CD4-positive, alpha-beta T cell treated with Interleukin-10 for 1 hour (primary cell): ENCODE data around the gene HSPA12A.
"Not testable (repeated sequence)": the region's sequence is repeated elsewhere in the genome, so short reads cannot be mapped to it uniquely, and the experiment has no call there.

Experiments
- DNase-seq: peaks from one replicate; pipeline ENCODE4 v3.0.0-alpha.2; 2020

HSPA12A gene

DNA sequence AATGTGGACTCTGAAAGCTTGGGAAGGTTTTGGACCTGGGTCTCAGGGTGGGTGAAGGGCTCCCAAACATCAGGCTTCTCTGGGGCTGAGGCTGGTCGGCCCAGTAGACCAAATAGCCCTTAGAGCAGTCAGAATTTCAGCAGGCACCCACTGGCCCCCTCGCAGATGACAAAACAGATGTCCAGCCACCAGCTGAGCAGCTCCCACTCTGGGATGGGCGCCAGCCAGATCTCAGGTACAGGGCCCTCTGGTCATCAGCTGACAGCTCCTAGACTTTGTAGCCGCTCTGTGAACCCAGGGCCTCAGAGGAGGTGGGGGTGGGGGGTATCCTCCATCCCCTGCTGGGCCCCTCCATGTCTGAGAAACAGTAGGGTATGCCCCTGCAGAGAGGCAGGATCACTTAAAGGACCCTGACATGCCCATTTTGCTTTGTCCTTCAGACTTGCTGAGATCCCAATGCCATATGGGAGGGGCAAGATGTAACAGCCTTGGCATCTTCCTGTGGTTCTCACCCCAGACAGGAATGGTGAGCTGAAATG lies 26.5 kb downstream of the HSPA12A start:
- no peak for DNase-seq

DNA sequence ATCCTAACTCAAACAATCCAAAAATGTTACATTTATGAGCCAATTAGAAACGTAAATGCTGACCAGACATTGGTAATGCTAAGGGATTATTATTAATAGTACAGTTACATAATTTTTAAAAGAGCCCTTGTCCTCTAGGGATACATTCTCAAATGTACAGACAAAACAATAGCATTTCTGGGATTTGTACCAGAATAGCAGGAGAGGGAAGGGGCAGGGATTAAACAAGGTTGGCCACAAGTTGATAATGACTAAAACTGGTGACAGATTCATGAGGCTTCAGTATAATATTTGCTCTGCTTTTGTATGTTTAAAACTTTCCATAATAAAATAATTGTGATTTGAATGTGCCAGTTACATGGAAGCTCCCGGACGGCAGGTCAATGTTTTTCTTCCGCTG lies 27.0 kb downstream of the HSPA12A start:
- DNase-seq, result no peak

DNA sequence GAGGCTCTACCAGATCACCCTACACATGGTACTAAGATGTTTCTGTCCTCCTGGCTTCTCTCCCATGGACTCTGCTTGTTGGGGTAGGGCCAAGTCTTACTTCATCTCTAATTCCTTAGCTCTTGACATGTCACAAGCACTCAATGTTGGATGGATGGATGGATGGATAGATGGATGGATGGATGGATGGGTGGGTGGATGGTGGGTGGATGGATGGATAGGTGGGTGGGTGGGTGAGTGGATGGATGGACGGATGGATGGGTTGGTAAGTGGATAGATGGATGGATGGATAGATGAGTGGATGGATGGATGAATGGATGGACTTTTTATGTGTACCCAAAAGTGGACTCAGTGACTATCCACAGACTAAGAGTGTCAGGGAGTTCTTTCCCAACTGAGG lies 28.5 kb downstream of the HSPA12A start:
- DNase-seq, result no peak

DNA sequence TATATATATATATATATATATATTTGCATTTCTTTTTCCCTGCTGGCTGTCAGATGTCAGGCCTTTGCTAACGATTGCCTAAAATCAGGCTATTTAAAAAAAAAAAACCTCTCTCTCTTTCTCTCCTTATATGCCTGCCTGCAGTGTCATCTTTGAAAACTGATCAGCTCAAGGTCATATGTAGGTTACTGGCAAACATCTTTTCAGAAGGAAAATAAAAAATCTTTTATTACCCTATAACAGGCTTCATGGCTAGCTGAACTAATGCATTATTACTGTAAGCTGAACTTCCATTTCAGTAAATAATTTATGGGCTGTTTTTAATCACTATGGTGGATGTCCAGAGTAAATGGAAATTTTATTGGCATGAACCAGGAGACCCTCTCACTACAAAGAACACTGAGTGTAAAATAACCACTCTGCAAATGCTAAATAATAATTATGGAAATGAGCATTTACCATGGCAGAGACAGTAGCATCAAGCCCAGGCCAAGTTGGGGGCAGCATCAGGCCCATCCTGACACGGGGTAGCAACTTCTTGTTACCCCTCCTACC lies 29.3 kb downstream of the HSPA12A start:
- DNase-seq, result no peak

DNA sequence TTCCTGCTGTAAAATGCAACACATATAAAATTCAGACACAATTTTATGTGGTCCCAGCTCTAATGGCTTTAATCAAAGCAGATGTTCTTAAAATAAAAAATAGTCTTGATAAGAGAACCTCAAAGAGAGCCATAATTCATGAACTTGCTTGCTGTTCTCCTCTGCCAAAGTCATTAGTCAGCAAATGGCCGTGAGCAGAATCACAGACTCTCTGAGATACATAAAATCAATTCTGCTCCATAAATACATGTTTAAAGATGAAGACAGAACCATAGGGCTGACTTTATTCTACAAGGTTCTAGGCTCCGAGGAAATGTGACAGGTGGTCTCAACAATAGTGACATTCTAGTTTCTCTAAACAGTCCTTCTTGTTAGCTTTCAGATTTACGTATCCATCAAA lies 29.8 kb downstream of the HSPA12A start:
- DNase-seq, result no peak

DNA sequence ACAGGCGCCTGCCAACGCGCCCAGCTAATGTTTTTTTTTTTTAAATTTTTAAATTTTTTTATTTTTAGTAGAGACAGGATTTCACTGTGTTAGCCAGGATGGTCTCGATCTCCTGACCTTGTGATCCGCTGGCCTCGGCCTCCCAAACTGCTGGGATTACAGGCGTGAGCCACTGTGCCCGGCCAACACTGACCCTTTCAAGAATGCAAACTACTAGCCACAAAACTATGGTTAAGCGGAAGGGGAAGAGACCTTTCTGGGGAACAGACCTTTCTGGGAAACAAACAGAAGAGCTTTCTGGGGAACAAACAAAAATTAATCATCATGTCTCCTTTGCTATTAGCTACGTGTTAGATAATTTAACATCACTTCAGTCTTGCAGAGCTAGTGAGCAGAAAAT lies 30.6 kb downstream of the HSPA12A start:
- not testable (repeated sequence) for DNase-seq

DNA sequence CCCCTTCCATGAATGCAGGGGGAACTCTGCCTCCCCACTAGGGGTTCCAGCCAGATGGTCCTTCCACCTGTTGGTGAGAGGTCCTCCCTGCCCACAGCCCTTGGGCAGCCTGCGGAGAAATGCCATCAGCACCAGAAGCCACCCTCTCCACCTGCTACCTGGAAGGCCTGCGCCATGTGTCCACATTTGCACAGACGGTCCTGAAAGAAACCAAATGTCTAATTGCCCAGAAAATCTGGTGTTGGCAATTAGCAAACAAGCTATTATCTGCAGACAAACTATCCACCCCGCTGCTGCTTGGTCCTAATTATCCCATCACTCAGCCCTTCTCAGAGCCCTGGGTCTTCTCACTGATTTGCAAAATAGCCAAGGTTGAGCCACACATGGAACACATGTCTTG lies 32.3 kb downstream of the HSPA12A start:
- DNase-seq, result no peak

DNA sequence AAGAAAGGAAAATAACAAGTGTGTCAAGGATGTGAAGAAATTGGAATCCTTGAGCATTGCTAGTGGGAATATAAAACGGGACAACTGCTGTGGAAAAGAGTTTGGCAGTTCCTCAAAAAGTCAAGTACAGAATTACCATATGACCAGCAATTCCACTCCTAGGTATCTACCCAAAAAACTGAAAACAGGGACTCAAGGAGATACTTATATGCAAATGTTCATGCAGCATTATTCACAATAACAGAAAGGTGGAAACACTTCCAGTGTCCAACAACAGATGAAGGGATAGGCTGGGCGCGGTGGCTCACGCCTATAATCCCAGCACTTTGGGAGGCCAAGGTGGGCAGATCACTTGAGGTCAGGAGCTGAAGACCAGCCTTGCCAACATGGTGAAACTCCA lies 33.5 kb downstream of the HSPA12A start:
- DNase-seq, result no peak

DNA sequence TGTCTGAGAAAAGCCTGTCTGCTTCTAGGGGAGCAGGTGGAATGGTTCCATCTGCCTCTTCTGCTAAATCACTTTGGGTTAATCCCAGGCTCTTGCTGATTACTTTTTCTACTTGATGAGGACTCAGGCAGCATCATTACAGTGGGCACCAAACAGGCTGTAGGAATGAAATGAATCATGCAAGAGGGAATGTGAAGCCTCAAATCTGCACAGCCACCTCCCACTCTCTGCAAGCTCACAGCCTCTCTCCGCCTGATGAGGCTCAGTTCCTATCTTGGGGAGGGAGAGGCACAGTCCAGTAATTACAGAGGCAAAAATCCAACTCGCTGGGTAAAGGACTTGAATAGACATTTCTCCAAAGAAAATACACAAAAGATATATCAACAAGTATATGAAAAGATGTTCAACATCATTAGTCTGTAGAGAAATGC lies 34.0 kb downstream of the HSPA12A start:
- DNase-seq, result no peak

DNA sequence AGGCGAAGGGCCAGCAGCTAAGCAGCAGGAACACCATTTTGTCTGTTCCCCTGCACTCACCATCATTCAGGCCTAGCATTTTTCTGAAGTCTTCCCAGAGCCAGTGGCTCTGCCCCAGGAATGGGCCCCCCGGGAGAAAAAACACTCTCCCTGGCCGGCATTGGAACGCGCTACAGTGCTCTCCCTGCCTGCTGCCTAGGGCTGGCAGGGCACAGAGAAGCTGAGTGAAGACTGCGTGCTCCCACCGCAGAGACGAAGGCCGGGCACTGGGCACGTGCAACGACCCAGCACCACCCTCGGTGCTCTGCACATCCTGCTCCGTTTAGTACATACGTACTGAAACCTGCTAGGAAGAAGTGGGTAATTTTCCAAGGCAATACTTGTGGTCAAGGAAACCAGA lies 34.4 kb downstream of the HSPA12A start:
- no peak for DNase-seq

DNA sequence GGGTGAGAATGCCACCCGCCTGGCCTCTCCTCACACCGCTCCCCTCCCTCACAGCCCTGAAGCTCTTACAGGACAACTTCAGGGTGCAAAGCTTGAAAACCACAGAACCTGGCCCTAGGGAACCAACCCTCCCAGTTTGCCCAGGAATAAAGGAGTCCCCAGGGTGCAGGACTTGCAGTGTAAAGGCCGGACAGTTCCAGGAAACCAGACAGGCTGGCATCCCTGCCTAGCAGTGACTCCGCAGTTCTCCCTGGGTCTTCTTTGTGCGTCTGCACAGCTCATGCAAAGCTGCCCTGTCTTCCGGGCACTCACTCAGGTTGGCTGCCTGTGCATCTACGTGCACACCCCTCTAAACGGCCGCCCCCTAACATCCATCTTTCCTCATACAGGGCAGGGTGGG lies 36.1 kb downstream of the HSPA12A start:
- DNase-seq, result no peak

DNA sequence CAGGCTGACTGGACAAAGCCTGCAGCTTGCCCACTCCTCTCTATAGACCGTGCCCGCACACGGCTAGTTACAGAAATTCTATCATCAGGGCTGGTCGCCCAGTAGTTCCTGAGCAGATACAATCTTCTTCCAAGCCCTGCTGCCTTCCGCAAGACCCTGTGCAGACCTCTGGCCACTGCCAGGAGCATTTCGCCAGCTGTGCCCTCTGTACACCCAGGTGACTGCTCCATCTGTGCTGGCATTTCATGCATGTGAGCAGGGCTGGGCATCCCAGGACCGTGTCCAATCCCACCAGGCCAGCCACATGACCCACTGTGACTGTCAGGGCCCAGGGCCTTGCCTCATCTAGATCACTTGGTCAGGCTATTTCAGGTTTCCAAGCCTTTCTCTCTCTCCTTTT lies 36.9 kb downstream of the HSPA12A start:
- DNase-seq, result no peak

DNA sequence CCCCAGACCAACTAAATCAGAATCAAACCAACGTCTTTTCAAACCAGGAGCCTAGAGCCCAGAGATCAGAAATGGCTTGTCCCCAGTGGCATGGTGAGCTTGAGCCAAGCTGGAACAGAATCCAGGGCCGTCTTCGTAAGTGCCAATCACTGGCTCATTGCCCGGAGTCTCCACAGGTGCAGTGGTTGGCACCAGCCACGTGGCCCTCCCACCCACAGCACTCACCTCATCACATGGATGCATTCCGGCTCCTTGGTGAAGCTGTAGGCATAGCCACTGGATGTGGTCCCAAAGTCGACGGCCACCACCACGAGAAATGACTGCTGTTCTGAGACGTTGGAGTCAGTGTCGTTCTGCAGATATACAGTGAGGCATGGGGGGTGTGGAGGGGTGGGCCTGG lies 37.4 kb downstream of the HSPA12A start:
- DNase-seq, result no peak

DNA sequence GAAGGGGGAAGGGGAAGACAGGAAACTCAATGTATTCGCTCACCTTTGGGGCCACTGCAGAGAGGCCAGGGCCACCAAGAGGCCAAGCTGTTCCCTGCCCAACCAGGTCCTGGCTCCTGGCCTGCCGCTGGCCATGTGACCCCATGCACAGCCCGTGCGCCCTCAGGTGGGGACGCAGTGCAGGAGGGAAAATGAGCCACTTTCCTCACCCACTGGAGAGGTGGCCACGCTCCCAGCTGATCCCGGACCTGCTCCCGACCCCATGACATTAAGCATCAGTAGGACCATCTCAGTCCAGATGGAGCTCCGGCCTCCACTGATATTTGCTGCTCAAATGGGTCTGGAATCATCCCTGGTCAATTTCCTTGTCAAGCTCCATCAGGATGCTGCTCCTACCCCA lies 40.2 kb downstream of the HSPA12A start:
- DNase-seq, result no peak

DNA sequence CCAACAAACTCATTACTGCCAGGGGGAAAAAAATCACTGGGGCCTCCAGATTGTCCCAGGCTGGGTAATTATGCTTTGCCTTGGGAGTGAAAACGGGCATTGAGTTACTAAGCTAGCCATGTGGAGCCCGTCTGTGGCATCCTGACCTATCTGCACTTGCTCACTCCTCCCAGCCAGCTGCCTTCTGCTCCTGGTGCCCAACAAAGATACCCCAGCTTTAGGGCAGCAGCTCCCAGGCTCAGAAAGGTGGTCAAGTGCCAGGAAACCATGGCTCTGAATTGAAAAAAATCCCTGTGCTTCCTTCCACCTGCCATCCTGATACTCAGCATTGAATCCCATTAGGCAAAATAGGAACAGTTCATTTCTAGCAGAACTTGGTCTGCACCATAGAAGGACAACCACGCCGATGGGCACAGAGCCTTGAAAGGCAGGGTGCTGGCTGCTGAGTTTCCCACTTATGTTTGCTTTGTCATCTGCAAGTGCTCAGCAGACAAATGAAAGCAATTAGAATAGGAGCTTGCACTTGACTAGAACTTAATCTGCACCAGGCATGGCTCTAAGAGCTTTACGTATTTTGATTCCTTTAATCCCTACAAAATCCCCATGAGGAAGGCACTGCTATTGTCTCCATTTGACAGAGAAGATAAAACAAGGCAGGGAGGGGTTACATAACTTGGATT lies 42.8 kb downstream of the HSPA12A start:
- no peak for DNase-seq

DNA sequence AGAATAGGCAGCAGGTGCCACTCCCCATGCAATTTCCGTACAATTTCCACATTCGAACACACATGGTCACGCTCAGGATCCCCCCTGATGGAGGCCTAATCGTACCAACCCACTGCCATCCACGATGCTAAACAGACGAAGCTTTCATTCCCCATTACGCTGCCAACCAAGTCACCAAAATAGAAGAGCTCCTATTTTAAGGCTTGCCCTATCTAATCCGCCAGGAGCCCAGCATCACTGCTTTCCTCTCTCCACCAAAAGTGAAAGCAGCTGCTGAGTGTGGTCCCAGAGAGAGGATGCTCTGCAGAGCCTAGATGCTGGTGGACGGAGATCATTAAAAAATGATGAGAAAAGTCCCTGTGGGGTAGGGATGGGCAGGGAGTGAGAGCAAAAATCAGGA lies 43.3 kb downstream of the HSPA12A start:
- no peak for DNase-seq

DNA sequence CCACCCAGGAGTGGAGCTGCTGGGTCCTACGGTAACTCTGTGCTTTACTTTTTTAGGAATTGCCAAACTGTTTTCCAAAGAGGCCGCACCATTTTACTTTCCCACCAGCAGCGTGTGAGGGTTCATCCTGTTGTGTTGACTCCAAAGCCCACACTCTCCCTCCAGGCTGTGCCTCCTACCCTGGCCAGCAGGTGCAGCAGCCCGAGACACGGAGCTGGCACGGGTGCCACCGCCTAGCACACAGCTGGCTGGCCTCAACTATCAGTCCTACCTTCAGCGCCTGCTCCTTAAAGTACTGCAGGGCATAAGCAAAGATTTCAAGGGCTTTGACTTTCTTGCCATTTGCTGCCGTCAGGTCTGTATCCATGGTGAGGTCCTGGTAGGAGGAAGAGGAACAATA lies 44.0 kb downstream of the HSPA12A start:
- no peak for DNase-seq

DNA sequence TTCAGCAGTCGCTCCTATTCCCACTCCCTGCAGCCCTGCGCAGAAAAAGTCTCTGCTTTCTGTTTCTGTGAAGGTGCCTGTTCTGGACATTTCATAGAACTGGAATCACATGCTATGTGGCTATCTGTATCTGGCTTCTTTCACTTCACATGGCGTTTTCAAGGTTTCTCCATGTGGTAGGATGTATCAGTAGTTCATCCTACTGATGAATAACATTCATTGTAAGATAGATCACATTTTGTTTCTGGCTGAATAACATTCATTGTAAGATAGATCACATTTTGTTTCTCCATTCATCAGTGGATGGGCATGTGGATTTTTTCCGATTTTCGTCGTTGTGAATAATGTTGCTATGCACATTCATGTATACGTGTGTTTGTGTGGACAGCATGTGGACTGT lies 44.5 kb downstream of the HSPA12A start:
- no peak for DNase-seq

DNA sequence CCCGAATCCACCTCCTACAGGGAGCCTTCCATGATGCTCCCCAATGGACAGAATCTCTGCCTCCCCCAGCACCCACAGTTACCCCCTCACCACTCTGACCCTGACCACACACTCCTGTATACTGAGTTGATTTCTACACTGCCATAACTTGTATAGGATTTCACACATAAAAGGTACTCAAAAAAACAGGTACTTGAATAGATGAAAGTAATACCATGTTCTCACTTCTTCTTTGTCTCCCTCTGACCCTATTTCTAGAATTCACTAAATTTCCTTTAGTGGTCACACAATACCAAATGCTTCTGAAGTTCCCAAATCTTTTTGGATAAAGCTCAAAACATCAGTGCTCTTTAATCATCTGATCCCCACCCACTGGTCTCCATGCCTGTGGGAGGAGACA lies 45.4 kb downstream of the HSPA12A start:
- DNase-seq, result no peak

DNA sequence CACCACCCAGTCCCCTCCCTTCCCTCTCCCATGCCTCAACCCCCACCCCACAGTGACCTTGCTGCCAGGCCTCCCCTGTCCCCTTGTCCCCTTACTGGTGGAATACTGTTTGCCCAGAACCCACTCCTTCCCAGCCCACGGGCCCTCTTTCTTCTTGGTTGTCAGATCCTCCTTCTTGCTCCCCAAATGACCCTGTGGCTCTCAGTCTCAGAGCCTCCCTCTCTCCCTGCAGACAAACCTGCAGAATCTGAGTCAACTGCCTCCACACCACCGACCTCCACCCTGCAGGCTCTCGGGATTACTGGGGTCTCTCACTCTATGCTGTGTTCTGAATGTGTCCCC lies 47.5 kb downstream of the HSPA12A start:
- no peak for DNase-seq

DNA sequence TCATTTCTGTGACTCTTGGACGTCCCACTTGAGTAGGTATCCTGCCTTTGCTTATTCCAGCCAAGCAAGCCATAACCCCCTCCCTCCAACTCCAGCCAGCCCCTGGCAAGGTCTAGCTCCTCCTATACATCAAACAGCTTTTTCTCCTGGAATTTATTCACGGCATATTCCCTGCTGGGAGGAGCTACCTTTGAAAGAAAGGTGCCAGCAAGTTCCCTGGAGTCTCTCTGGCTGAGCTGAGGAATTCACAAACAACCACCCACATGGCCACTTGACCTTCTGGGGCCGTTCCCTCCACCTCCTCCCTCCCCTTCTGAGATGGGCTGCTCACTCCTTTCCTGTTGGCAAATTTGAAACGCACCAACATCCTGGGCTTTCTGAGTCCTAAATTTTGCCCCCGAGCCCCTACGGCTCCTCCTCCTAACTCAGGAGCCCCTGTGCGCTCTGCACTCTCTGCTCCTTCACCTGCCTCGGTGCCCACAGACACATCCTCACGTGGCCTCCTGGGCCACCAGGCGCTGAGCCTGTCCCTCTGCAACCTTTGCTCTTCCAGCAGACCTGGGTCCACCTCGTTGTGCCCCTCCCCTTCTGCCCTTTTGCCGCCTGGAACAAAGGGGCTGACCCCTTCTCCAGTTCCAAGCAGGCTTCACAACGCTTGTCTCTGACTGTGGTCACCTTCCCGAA lies 48.0 kb downstream of the HSPA12A start:
- DNase-seq, result no peak

DNA sequence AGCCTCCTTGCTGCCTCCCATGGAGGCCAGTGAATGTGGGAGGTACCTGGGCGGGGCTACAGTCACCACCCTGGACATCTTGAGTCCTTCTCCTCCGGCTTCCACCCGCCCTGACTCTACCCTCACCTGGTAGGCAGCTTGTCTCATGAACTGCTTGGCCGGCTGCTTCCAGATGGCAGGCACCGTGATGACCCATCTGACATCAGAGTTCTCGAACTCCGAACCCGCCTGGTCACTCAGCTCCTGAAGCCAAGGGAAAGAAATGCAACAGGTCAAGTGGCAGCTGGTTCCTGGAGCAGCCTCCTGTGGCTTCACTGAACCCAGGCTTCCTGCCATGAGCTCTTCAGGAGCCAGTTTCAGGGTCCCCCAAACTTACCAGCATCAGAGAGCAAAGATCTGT lies 50.1 kb downstream of the HSPA12A start:
- no peak for DNase-seq

DNA sequence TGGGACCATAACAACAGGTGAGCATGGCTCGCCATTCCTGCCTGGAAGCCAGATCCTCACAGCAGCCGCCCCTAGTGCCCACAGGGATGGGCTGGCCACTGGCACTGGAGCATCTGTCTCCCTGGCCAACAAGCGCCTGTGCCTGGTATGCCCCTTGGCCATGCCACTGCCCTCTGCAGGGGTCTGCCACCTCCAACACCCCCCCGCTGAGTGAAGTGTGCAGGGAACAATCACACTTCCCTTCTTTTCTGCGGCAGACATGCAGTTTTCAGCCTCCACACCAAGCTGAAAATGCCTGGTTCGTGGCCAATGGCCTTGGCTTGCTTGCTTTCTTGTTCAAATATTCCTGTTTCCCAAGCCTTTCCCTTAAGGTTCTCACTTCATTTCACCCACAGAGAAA lies 50.7 kb downstream of the HSPA12A start:
- DNase-seq, result no peak
